ENCODE results near the gene ABCC2. TPM values are rescaled to one million over a fixed set of nuclear protein-coding genes. Genes with fewer than 3 reads are reported as not detected.
"Not testable (repeated sequence)": the region's sequence is repeated elsewhere in the genome, so short reads cannot be mapped to it uniquely, and the experiment has no call there.

The ABCC2 gene
- polyA plus RNA-seq, 1 donor (not counting 4 experiments of a cell fraction or from before 2014, with no cell fraction given): 2.5 TPM

GRCh38 chr10:99859585-99859984 lies 77.1 kb downstream of the ABCC2 start:
- Histone ChIP-seq H3K27me3 (ENCODE audit: control insufficient read depth, extremely low read depth, insufficient read depth, low read length) (peaks cover 4% of the 10 kb centered on the region), H3K9me1 (ENCODE audit: control insufficient read depth, extremely low read depth, insufficient read depth, low read length) (no peaks in the 10 kb centered on the region), H3K9me3 (ENCODE audit: control insufficient read depth, low read depth, low read length) (no peaks in the 10 kb centered on the region), H3K9ac (ENCODE audit: control insufficient read depth, extremely low read depth, insufficient read depth, low read length) (no peak overlapping the region), H4K20me1 (ENCODE audit: control insufficient read depth, extremely low read depth, insufficient read depth, low read length) (no peaks in the 10 kb centered on the region), H3K4me2 (ENCODE audit: control insufficient read depth, extremely low read depth, insufficient read depth, low read depth, low read length) (no peak overlapping the region), H3K4me3 (ENCODE audit: control insufficient read depth in 2 of 3, extremely low read depth in 1 of 3, insufficient read depth in 2 of 3, low read depth in 1 of 3, low read length in 3 of 3) (no peak overlapping the region), H2AFZ (ENCODE audit: control insufficient read depth, low read length) (no peak overlapping the region), H3K27ac (ENCODE audit: control insufficient read depth, insufficient read depth, low read length) (no peak overlapping the region), H3K79me2 (ENCODE audit: control insufficient read depth, insufficient read depth, low read length) (no peaks in the 10 kb centered on the region), H3K36me3 (ENCODE audit: control insufficient read depth in 2 of 2, extremely low read depth in 1 of 2, insufficient read depth in 2 of 2, low read length in 2 of 2) (no peaks in the 10 kb centered on the region), H3K4me1 (ENCODE audit: control insufficient read depth, extremely low read depth, insufficient read depth, low read length) (no peaks in the 10 kb centered on the region)
- dilution Hi-C loops (cut with MboI; ENCODE audit: extremely low pct_ligation_motif_present, low sequenced_read_pairs): no loop called here
- DNase-seq (ENCODE audit: low read depth, low spot score) (no peak), FAIRE-seq (no peak)
- TF ChIP-seq CTCF (optimal IDR thresholded peaks at IDR 0.05 in 1 of 3, IDR thresholded peaks at IDR 0.05 in 1 of 3, conservative IDR thresholded peaks at IDR 0.05 in 1 of 3; ENCODE audit: extremely low read depth in 1 of 3, insufficient read depth in 2 of 3, low read length in 3 of 3) (peak in 1 of 3 experiments; percentile 34), EZH2 (IDR thresholded peaks at IDR 0.05; ENCODE audit: low read length) (no peak)

GRCh38 chr10:99860466-99860865 lies 78.0 kb downstream of the ABCC2 start:
- peaks cover 4% of the 10 kb centered on the region for H3K27me3 ChIP-seq (ENCODE audit: control insufficient read depth, extremely low read depth, insufficient read depth, low read length)
- no peak overlapping the region for H3K27ac ChIP-seq (ENCODE audit: control insufficient read depth, insufficient read depth, low read length)

GRCh38 chr10:99863535-99864240 lies 81.2 kb downstream of the ABCC2 start:
- H3K27me3 ChIP-seq (ENCODE audit: control insufficient read depth, extremely low read depth, insufficient read depth, low read length); H3K4me3 ChIP-seq (ENCODE audit: control insufficient read depth in 2 of 3, extremely low read depth in 1 of 3, insufficient read depth in 2 of 3, low read depth in 1 of 3, low read length in 3 of 3); DNase-seq (ENCODE audit: low read depth, low spot score); H4K20me1 ChIP-seq (ENCODE audit: control insufficient read depth, extremely low read depth, insufficient read depth, low read length); H3K27ac ChIP-seq (ENCODE audit: control insufficient read depth, insufficient read depth, low read length); FAIRE-seq; H2AFZ ChIP-seq (ENCODE audit: control insufficient read depth, low read length); H3K9ac ChIP-seq (ENCODE audit: control insufficient read depth, extremely low read depth, insufficient read depth, low read length); H3K79me2 ChIP-seq (ENCODE audit: control insufficient read depth, insufficient read depth, low read length); H3K9me3 ChIP-seq (ENCODE audit: control insufficient read depth, low read depth, low read length); H3K9me1 ChIP-seq (ENCODE audit: control insufficient read depth, extremely low read depth, insufficient read depth, low read length); dilution Hi-C loops (cut with MboI; ENCODE audit: extremely low pct_ligation_motif_present, low sequenced_read_pairs); H3K4me2 ChIP-seq (ENCODE audit: control insufficient read depth, extremely low read depth, insufficient read depth, low read depth, low read length); H3K36me3 ChIP-seq (ENCODE audit: control insufficient read depth in 2 of 2, extremely low read depth in 1 of 2, insufficient read depth in 2 of 2, low read length in 2 of 2); H3K4me1 ChIP-seq (ENCODE audit: control insufficient read depth, extremely low read depth, insufficient read depth, low read length): not testable (repeated sequence)

More at GRCh38 chr10:99860466-99860865, 78.0 kb downstream of the ABCC2 start:
- no peaks in the 10 kb centered on the region for H3K36me3 ChIP-seq (ENCODE audit: control insufficient read depth in 2 of 2, extremely low read depth in 1 of 2, insufficient read depth in 2 of 2, low read length in 2 of 2)
- H4K20me1 ChIP-seq (ENCODE audit: control insufficient read depth, extremely low read depth, insufficient read depth, low read length): no peaks in the 10 kb centered on the region
- H3K4me2 ChIP-seq (ENCODE audit: control insufficient read depth, extremely low read depth, insufficient read depth, low read depth, low read length): no peak overlapping the region
- no peaks in the 10 kb centered on the region for H3K9me3 ChIP-seq (ENCODE audit: control insufficient read depth, low read depth, low read length)
- TF ChIP-seq EZH2 (IDR thresholded peaks at IDR 0.05; ENCODE audit: low read length) (no peak), CTCF (optimal IDR thresholded peaks at IDR 0.05 in 1 of 3, IDR thresholded peaks at IDR 0.05 in 1 of 3, conservative IDR thresholded peaks at IDR 0.05 in 1 of 3; ENCODE audit: extremely low read depth in 1 of 3, insufficient read depth in 2 of 3, low read length in 3 of 3) (no peak)
- no peaks in the 10 kb centered on the region for H3K79me2 ChIP-seq (ENCODE audit: control insufficient read depth, insufficient read depth, low read length)
- DNase-seq (ENCODE audit: low read depth, low spot score): no peak
- no peak overlapping the region for H2AFZ ChIP-seq (ENCODE audit: control insufficient read depth, low read length)
- FAIRE-seq: no peak
- no peaks in the 10 kb centered on the region for H3K4me1 ChIP-seq (ENCODE audit: control insufficient read depth, extremely low read depth, insufficient read depth, low read length)
- dilution Hi-C loops (cut with MboI; ENCODE audit: extremely low pct_ligation_motif_present, low sequenced_read_pairs): no loop called here
- no peak overlapping the region for H3K9ac ChIP-seq (ENCODE audit: control insufficient read depth, extremely low read depth, insufficient read depth, low read length)
- no peak overlapping the region for H3K4me3 ChIP-seq (ENCODE audit: control insufficient read depth in 2 of 3, extremely low read depth in 1 of 3, insufficient read depth in 2 of 3, low read depth in 1 of 3, low read length in 3 of 3)
- H3K9me1 ChIP-seq (ENCODE audit: control insufficient read depth, extremely low read depth, insufficient read depth, low read length): no peaks in the 10 kb centered on the region

GRCh38 chr10:99867250-99867649 lies 84.8 kb downstream of the ABCC2 start:
- H3K9ac ChIP-seq (ENCODE audit: control insufficient read depth, extremely low read depth, insufficient read depth, low read length); H3K9me1 ChIP-seq (ENCODE audit: control insufficient read depth, extremely low read depth, insufficient read depth, low read length); H3K4me1 ChIP-seq (ENCODE audit: control insufficient read depth, extremely low read depth, insufficient read depth, low read length); H3K4me2 ChIP-seq (ENCODE audit: control insufficient read depth, extremely low read depth, insufficient read depth, low read depth, low read length); H3K36me3 ChIP-seq (ENCODE audit: control insufficient read depth in 2 of 2, extremely low read depth in 1 of 2, insufficient read depth in 2 of 2, low read length in 2 of 2); H3K27me3 ChIP-seq (ENCODE audit: control insufficient read depth, extremely low read depth, insufficient read depth, low read length); H3K79me2 ChIP-seq (ENCODE audit: control insufficient read depth, insufficient read depth, low read length); dilution Hi-C loops (cut with MboI; ENCODE audit: extremely low pct_ligation_motif_present, low sequenced_read_pairs); H3K27ac ChIP-seq (ENCODE audit: control insufficient read depth, insufficient read depth, low read length); H4K20me1 ChIP-seq (ENCODE audit: control insufficient read depth, extremely low read depth, insufficient read depth, low read length); FAIRE-seq; H3K4me3 ChIP-seq (ENCODE audit: control insufficient read depth in 2 of 3, extremely low read depth in 1 of 3, insufficient read depth in 2 of 3, low read depth in 1 of 3, low read length in 3 of 3); DNase-seq (ENCODE audit: low read depth, low spot score); H2AFZ ChIP-seq (ENCODE audit: control insufficient read depth, low read length); H3K9me3 ChIP-seq (ENCODE audit: control insufficient read depth, low read depth, low read length): not testable (repeated sequence)

Measured in keratinocyte (primary cell).